GM12872 (cell line): Measurements from ENCODE around the gene OR8B8.

ENCODE experiments used
- TF ChIP-seq, protein P1 (sequence below): IDR thresholded peaks from 3 replicates; pipeline ENCODE4 v1.5.1; 2011; ENCODE audit warnings: low read depth, mild to moderate bottlenecking, low read length, moderate library complexity; ENCODE audit not compliant: insufficient read depth

Gene OR8B8, protein sequence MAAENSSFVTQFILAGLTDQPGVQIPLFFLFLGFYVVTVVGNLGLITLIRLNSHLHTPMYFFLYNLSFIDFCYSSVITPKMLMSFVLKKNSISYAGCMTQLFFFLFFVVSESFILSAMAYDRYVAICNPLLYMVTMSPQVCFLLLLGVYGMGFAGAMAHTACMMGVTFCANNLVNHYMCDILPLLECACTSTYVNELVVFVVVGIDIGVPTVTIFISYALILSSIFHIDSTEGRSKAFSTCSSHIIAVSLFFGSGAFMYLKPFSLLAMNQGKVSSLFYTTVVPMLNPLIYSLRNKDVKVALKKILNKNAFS

DNA sequence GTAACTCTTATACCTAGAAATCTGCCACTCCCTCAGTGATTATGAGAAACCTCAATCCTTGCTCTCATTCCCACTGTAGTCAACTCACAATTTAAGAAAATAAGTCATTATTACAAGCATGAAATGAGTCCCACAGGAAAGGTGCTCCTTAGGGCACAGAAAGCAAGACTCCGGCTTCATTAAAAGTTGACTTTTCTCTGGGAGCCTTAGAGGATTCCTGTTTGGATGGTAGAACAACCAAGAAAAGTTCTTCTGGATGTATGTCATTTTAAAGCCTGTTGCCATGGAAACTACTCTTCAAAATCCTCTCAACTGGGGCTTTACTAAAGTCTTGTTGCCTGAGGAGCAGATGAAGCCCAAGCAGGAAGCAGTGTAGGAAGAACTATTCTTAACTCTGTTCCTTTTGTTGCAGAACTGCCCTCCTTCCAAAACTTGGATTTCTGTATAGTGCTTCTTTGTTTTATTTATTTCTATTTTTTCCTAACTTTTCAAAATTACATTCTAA is at the start of gene OR8B8:
TSS of gene OR8B8 (minus strand) at position 51 of the 505 bp plus-strand sequence. CDS start 4,611 bp downstream, outside the sequence.
- TF ChIP-seq, protein P1, sequence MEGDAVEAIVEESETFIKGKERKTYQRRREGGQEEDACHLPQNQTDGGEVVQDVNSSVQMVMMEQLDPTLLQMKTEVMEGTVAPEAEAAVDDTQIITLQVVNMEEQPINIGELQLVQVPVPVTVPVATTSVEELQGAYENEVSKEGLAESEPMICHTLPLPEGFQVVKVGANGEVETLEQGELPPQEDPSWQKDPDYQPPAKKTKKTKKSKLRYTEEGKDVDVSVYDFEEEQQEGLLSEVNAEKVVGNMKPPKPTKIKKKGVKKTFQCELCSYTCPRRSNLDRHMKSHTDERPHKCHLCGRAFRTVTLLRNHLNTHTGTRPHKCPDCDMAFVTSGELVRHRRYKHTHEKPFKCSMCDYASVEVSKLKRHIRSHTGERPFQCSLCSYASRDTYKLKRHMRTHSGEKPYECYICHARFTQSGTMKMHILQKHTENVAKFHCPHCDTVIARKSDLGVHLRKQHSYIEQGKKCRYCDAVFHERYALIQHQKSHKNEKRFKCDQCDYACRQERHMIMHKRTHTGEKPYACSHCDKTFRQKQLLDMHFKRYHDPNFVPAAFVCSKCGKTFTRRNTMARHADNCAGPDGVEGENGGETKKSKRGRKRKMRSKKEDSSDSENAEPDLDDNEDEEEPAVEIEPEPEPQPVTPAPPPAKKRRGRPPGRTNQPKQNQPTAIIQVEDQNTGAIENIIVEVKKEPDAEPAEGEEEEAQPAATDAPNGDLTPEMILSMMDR, result no peak

DNA sequence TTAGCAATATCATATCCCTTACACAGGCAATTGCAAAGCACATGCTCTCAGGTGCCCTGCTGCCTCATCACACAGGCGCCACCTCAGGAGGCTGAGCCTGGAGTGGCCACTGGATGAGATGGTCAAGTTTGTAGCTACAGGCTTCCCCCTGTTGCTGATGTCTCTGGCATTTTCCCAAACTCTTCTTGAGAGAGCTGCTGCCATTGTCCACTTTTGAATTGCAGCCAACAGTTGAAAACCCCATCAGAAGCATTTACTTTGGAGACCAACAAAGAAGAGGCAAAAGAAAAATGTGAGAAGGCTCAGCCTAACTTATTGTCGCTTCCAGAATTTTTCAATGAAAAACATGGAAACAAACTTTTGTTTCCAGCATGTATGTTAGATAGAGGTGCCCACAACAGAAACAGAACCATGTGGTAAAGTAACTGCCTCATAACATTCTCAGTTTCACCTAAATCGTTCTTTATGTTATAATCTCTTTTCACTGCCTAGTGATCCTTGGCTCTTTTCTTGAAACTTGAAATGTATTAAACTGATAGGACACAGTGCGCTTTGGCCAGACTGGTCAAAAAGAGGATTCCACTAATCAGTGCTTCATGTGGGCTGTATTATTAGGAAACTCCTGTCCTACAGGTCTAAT is 47.6 kb upstream of the OR8B8 start:
- TF ChIP-seq, protein P1, result no peak

DNA sequence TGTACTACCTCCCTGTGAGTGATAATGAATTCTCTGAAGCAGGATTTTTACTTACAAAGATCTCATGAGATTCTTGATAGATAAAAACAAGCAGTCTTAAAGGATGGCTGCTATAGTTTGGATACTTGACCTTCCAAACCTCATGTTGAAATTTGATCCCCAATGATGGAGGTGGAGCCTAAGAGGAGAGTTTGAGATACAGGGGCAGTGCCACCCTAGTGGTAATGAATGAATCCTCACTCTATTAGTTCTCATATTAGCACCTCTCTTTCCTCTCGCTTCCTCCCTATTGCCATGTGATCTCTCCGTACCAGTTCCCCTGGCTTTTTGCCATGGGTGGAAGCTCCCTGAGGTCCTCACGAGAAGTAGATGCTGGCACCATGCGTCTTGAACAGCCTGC is 37.9 kb upstream of the OR8B8 start:
- TF ChIP-seq, protein P1, result no peak

DNA sequence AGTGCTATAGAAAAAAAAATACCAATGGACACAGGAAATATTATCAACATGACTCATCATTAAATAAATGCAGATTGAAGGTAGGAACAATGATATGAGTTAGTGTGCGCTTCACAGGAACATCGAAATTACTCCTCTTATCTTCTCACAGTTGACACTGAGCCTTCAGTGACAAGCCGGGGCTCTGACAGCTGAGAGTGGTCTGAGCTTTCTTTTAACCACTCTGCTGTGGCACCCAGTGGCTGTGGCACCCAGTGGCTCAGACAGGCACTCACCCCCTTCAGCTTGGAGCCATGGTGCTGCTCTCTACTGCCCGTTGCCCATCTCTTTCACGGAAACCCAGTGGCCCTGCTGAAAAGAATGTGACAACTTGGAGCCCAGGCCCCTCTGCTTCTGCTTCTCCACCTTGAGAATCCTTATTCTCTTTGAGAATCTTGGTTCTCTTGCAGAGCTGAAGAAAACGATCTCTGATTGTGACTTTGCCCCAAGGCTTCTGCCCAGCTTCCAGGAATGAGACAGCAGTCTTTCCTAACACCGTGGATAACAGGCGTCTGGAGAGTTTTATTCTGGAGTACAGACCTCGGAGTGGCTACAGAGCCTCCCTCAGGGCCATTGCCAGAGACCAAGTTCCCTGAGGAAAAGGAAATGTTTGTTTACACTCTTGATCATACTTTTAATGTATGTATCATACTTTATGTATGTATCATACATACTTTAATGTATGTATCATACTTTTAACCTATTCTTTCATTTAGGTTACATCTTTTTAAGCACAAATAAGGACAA is 37.1 kb upstream of the OR8B8 start:
- TF ChIP-seq, protein P1, result no peak

DNA sequence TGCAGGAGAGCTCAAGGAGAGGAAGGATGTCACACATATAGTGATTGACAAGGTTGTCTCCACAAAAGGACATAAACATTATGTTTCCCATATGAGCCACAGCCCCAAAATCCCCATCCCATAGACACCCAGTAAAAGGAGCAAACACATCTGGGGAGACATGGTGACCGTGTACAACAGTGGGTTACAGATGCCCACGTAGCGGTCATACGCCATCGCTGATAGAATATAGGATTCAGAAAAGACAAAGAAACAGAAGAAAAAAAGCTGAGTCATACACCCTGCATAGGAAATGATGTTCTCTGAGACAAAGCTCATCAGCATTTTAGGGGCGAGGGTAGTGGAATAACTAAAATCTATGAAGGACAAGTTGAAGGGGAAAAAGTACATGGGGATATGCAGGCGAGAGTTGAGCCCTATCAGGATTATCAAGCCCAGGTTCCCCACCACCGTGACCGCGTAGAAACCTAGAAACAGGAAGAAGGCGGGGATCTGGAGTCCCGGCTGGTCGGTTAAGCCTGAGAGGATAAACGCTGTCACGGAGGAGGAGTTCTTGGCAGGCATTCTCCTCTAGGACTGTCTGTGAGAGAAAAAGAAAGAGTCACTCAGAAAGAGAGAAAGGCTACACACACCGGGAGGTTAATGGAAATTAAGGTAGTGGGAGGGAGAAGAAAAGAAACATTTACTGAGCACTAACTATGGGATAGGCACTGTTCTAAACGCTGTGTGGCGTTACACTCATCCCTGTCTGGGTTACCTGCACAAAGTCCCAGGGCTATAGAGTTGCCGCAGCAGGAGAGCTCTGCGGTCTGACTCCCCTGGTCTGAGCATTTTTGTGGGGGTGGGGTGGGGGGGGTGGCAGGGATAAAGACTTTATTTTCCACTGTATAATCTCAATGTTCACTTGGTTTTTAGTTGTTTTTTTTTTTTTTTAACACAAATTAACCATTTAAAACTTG is 36.1 kb upstream of the OR8B8 start:
- TF ChIP-seq, protein P1, result no peak

DNA sequence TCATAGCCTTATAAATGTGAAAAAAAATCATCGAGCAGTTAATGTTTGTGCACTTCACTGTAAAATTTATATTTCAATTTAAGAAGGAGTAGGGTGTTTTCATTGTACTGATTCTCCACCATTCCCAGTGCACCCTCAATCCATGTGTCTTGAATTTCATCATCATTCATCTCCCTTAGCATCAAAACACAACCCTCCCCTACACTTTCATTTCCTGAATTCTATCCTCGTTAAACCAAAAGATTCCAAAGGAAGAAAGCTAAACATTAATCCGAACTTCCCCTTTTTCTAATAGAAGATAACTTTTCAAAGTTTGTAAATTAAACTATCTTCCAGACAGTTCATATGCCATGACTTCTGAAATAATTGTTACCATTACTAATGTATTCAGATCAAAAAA is 34.1 kb upstream of the OR8B8 start:
- TF ChIP-seq, protein P1, result no peak
